NCI-H1436 (cell line): ENCODE data around the gene AOC3.

Experiments used
- DNase-seq: peaks from one replicate; lab custom pipeline; 2025; lab: John Stamatoyannopoulos, UW

The AOC3 gene

GRCh38 chr17:42850954-42851353, at the start of gene AOC3:
TSS of gene AOC3 (plus strand) at chr17:42851199. CDS start at chr17:42851344, 145 bp downstream.
- no peak for DNase-seq

- DNase-seq: no peak
Measured at GRCh38 chr17:42803074-42803883, 47.7 kb upstream of the AOC3 start.

GRCh38 chr17:42804918-42805367, 46.1 kb upstream of the AOC3 start:
- DNase-seq: no peak

GRCh38 chr17:42806249-42806648, 44.8 kb upstream of the AOC3 start:
- no peak for DNase-seq

GRCh38 chr17:42809250-42809649, 41.7 kb upstream of the AOC3 start:
- no peak for DNase-seq

GRCh38 chr17:42814633-42815399, 36.2 kb upstream of the AOC3 start:
- DNase-seq: no peak

- no peak for DNase-seq
Measured at GRCh38 chr17:42817866-42818265, 33.1 kb upstream of the AOC3 start.

DNA sequence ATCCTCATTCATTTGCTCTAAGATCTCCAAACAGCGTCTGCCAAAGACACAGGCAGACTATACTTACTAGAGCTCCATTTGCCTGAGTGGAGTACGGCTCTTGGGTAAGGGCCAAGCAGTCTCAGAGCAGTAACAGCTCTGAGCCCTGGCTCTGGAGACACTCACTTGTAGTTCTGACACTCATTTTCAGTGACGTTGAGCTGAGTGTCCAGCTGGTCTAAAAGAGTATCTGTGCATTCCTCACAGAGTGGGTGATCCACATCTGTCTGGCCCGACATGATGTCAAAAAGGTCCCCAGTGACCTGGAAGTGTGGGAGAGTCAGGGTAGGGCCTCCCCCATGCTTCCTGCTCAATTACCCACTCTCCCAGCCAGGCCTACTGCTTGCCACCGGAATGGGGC, 32.6 kb upstream of the AOC3 start:
- DNase-seq: no peak

DNA sequence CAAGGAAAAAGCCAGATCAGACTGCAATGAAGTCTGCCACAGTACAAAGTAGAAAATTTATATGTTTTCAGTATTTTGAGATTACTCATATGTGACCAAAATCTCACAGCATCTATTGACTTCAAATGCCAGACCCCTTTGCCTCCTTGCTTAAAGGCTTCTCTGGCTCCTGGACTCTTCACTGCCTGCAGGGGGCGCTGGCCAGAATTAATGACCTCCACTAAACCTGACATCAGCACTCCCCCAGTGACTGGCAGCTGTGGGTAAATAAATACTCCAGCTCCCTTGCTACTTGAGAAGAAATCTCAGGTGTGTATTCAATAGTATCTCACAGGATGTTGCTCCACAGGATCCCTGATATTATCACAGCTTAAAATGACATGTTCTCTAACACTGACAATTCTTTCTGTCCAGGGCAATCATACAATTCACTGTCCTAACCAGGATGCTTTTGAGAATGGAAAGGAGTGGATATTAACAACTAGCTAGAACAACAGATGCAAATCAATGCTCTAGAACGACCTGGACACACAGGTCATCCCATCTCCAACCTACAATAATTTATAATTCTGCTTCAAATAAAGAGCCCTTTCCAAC, 31.0 kb upstream of the AOC3 start:
- peak; percentile 54 for DNase-seq

DNA sequence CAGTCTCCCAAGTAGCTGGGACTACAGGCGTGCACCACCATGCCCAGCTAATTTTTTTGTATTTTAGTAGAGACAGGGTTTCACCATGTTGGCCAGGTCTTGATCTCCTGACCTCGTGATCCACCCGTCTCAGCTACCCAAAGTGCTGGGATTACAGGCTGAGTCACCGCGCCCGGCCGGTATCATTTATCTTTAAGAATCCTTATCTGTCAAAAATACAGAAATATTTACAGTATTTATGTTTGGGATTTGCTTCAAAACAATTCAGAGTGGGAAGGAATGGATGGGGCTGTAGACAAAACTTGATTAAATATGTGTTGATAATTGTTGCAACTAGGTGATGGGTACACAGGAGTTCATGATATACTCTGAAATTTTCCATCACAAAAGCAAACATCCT, 29.8 kb upstream of the AOC3 start:
- DNase-seq: no peak

- no peak for DNase-seq
Measured at GRCh38 chr17:42827472-42827871, 23.5 kb upstream of the AOC3 start.

- no peak for DNase-seq
Measured at GRCh38 chr17:42830971-42831370, 20.0 kb upstream of the AOC3 start.

DNA sequence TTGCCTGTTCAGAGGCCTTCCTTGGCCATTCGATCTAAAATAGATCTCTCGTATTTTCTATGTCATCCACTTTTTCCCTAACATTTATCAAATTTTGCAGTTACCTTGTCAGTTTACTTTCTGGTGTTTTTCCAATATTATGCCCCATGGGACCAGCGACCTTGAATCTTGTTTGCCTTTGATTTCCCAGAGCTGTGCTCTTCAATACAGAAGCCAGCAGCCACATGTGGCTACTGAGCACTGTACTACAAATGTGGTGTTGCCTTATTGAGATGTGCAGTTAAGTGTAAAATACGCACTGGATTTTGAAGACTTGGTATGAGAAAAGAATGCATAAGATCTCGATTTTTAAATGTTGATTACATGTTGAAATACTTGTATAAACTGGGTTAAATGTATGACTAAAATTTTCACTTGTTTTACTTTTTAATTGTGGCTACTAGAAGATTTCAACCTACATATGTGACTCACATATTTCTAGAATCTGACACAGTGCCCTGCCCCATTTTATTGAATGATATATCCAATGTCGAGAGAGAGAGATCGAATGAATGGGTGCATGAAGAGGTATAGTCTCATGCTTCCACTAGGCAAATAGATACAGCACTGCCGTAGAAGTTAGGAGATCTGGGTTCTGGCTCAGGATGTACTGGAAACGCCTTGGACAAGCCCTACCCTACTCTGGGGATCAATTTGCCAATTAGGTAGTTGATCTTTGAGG, 18.6 kb upstream of the AOC3 start:
- no peak for DNase-seq

GRCh38 chr17:42832934-42833766, 17.8 kb upstream of the AOC3 start, which contains the start of gene PSME3:
TSS of gene PSME3 (plus strand) at chr17:42833397. CDS start at chr17:42833632, 235 bp downstream.
- peak; percentile 85 for DNase-seq

DNA sequence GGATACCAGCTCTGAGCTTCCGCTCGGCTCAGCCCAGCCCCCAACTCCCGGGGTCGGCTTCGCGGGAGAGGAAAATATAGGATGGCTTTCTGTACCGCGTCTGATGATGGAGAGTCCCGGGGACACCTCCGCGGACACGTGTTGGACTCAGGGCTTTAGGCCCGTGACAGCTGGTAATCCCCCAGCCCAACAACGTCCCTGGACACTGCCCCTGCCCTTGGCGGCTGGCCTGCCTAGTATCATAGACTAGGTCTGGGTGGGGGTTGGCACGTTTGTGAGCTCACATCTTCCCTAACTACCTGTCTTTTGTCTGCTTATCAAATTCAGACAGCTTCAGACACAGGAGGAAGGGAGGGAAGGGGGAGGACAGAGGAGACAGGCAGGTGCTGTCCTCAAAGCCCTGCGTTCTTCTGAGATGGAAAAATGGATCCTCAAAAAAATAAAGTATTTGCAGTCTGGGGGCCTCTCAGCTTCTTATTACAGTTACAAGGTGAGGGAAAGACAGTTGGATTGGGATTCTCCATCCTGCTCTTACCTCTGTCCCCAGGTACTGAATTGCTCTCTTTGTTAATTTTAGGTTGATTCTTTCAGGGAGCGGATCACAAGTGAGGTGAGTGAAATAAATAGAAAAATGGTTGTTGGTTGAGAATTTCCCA, 17.1 kb upstream of the AOC3 start:
- peak; percentile 18 for DNase-seq

DNA sequence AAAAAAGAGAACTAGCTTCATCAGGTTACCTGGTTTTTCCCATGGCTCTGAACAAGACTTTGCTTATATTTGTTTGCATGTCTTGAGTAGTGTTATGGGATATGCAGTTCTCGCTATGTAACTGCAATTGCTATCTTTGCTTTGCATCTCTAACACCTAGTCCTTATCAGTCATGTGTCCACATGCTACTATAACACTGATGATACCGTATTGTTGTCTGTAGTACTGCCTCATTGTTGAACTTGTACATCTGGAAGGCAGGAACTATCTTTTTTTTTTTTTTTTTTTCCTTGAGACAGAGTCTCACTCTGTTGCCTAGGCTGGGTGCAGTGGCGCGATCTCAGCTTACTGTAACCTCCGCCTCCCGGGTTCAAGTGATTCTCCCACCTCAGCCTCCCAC, 15.3 kb upstream of the AOC3 start:
- DNase-seq: no peak

- no peak for DNase-seq
Measured at GRCh38 chr17:42841975-42842685, 8.9 kb upstream of the AOC3 start.

- peak; percentile 59 for DNase-seq
Measured at GRCh38 chr17:42843358-42843934, 7.6 kb upstream of the AOC3 start.

- DNase-seq: no peak
Measured at GRCh38 chr17:42844271-42844670, 6.7 kb upstream of the AOC3 start, which contains the start of gene AOC2. TSS of gene AOC2 (plus strand) at chr17:42844580. CDS start at chr17:42844627, 47 bp downstream.
